Ovary (tissue), 9 donors: Measurements from ENCODE around the gene PEX11A. TPM values are rescaled to one million over a fixed set of nuclear protein-coding genes. Genes with fewer than 3 reads are reported as not detected.

Experiments used
- DNase-seq, 5 donors: peaks; one replicate each; pipeline ENCODE4 v3.0.0-alpha.2; 2019 to 2020
- H3K27ac ChIP-seq, 2 donors: fragments of 200-600 bp; one replicate each; pipeline versions ENCODE4 v1.5.1 to v1.8.0; 2019 to 2022
- H3K27me3 ChIP-seq: fragments of 200-600 bp; one replicate; pipeline ENCODE4 v1.8.0; 2022
- H3K36me3 ChIP-seq: fragments of 200-600 bp; sonication (generic); one replicate; pipeline ENCODE4 v1.5.1; 2019
- H3K4me1 ChIP-seq: one replicate; pipeline ENCODE4 v1.8.1; 2013; ENCODE audit warnings: mild to moderate bottlenecking, moderate library complexity; ENCODE audit not compliant: insufficient read depth
- H3K4me3 ChIP-seq: fragments of 200-600 bp; sonication (generic); one replicate; pipeline ENCODE4 v1.5.1; 2017
- H3K9me3 ChIP-seq, 2 donors: fragments of 200-600 bp in 1 of 2; sonication (generic) in 1 of 2; one replicate each; pipeline versions ENCODE4 v1.5.1 to v1.8.1; 2013 to 2019; ENCODE audit warnings: mild to moderate bottlenecking in 1 of 2, moderate library complexity in 1 of 2
- EP300 ChIP-seq: sonication (generic); formaldehyde crosslinking; IDR thresholded peaks from one replicate; pipeline ENCODE4 v1.6.1; 2017; ENCODE audit warnings: antibody characterized with exemption
- POLR2A ChIP-seq: fragments of 450-650 bp; IDR thresholded peaks from one replicate; pipeline ENCODE4 v1.6.1; 2017; ENCODE audit warnings: antibody characterized with exemption, mild to moderate bottlenecking, moderate library complexity
- WGBS, 3 donors: extraction: QIAGEN DNeasy Blood & Tissue Kit in 1 of 3; methylation state at CpG; one replicate each; pipeline versions ENCODE4 v1.1.5 to v1.1.7; 2013 to 2017; 5-methylcytosine and 5-hydroxymethylcytosine counted together
- intact Hi-C, 4 donors: fragments of 100-400 bp; cut with DNase I; formaldehyde crosslinking; loops; one replicate each; pipeline versions ENCODE4 v1.11.0 to v1.15.1; 2022 to 2023
- polyA plus RNA-seq, 2 donors: library from polyadenylated mRNA; stranded (reverse); fragments of 200-250 nt in 1 of 2; fragments of 350-450 nt in 1 of 2; fragmentation: Illumina TruSeq in 1 of 2; extraction: RNeasy Lipid Tissue Mini Kit (QIAGEN cat#74804) in 1 of 2; gene quantifications; one replicate each; pipeline ENCODE4 v1.2.3, GENCODE V29; 2013 to 2014
- total RNA-seq, 7 donors: library from RNA; depleted of rRNA in 2 of 7; stranded (reverse); fragments of >200 nt in 2 of 7; fragmentation: NEBNext Ultra II Directional in 3 of 7; extraction: Animal tissue kit (Norgen Biotek cat#: 25700) in 3 of 7; gene quantifications; one replicate each; pipeline versions ENCODE4 v1.1.0 to v1.2.4, GENCODE V29; 2016 to 2023
- TF ChIP-seq, protein P1 (sequence below), 3 donors: fragments of 450-650 bp in 2 of 3; fragments of 200-600 bp in 1 of 3; IDR thresholded peaks; one replicate each; pipeline versions ENCODE4 v1.5.1 to v1.8.0; 2016 to 2022; ENCODE audit warnings: antibody characterized with exemption in 3 of 3, mild to moderate bottlenecking in 1 of 3
- donor health status: DM: no; HTN: no; CAD: no; lungs with moderate emphysema.
- donor health status: DM: no; HTN: no; CAD: no.
- donor health status: Bipolar disorder and iron deficiency.
- donor health status: DM: yes; HTN: yes; CAD: no.
- donor health status: DM: no; HTN: no; CAD: no.
- donor health status: DM: yes; HTN: yes; CAD: no.

PEX11A gene
- total and polyA plus RNA-seq, 9 donors = 10.9 to 17.6 (median 12.6) TPM

GRCh38 chr15:89731275-89731674 lies 40.7 kb upstream of the PEX11A start:
- H3K4me3 ChIP-seq = no peak overlapping the region
- peaks cover 9% of the 10 kb centered on the region for H3K4me1 ChIP-seq
- no peak for TF ChIP-seq EP300
- TF ChIP-seq, protein P1, sequence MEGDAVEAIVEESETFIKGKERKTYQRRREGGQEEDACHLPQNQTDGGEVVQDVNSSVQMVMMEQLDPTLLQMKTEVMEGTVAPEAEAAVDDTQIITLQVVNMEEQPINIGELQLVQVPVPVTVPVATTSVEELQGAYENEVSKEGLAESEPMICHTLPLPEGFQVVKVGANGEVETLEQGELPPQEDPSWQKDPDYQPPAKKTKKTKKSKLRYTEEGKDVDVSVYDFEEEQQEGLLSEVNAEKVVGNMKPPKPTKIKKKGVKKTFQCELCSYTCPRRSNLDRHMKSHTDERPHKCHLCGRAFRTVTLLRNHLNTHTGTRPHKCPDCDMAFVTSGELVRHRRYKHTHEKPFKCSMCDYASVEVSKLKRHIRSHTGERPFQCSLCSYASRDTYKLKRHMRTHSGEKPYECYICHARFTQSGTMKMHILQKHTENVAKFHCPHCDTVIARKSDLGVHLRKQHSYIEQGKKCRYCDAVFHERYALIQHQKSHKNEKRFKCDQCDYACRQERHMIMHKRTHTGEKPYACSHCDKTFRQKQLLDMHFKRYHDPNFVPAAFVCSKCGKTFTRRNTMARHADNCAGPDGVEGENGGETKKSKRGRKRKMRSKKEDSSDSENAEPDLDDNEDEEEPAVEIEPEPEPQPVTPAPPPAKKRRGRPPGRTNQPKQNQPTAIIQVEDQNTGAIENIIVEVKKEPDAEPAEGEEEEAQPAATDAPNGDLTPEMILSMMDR (IDR thresholded peaks at IDR 0.05) = no peak
- TF ChIP-seq POLR2A = no peak
- H3K36me3 ChIP-seq = no peaks in the 10 kb centered on the region
- H3K27ac ChIP-seq = no peak overlapping the region
- H3K27me3 ChIP-seq = no peaks in the 10 kb centered on the region
- 92 to 95% (median 93%) methylated on average over 4 to 5 of the region's 5 CpGs for WGBS, 3 donors
- no peaks in the 10 kb centered on the region for H3K9me3 ChIP-seq
- no peak for DNase-seq
- intact Hi-C loops = no loop called here

DNA sequence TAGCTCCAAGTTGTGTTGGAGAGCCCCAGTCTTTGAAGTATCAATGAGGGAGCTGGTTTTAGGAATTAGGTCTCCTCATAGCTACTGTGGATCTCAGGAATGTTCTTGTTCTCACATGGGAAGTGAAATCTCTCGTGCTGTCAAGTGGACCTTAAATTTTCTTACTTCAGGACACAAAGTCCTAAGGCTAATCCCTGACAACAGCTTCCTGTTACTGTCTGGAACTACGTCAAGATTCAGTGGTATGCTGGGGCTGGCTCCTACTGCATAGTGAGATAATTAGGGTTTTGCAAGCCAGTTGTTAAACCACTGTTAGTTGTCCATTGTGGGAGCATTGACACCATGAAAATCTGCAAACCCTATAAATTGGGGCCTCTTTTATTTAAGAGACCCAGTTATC lies 37.7 kb upstream of the PEX11A start:
- TF ChIP-seq EP300 (peak; percentile 91), POLR2A (no peak)
- peak in 1 of 5 donors; percentile 45 for DNase-seq
- WGBS, 3 donors = 4 to 9% (median 4%) methylated on average over 2 of the region's 2 CpGs
- Histone ChIP-seq H3K27me3 (no peaks in the 10 kb centered on the region), H3K36me3 (no peaks in the 10 kb centered on the region), H3K4me1 (peaks cover 9% of the 10 kb centered on the region), H3K4me3 (no peak overlapping the region), H3K27ac (no peak overlapping the region), H3K9me3 (no peaks in the 10 kb centered on the region)
- intact Hi-C loops = no loop called here

DNA sequence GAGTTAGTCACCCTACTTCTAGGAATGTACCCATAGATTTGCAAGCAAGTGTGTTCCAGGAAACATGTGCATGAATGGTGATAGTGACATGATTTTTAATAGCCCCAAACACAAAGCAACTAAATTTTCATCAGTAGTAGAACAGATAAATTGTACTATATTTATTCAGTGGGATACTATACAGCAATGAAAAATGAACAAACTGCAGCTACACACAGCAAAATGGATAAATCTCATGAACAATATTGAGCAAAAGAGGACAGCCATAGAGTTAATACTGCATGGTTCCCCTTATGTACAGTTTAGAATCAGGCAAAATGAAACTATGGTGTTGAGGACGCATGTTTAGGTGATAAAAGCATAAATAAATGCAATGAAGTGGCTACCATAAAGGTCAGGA lies 34.5 kb upstream of the PEX11A start:
- 82 to 95% (median 89%) methylated on average over 1 of the region's 1 CpG for WGBS, 3 donors
- peaks cover 2% of the 10 kb centered on the region for H3K4me1 ChIP-seq
- no peaks in the 10 kb centered on the region for H3K9me3 ChIP-seq
- TF ChIP-seq, protein P1 (IDR thresholded peaks at IDR 0.05) = no peak
- no peak for TF ChIP-seq POLR2A
- no peak for TF ChIP-seq EP300
- H3K27ac ChIP-seq = no peak overlapping the region
- H3K36me3 ChIP-seq = no peaks in the 10 kb centered on the region
- DNase-seq = no peak
- intact Hi-C loops = no loop called here
- no peak overlapping the region for H3K4me3 ChIP-seq
- H3K27me3 ChIP-seq = no peaks in the 10 kb centered on the region

- no peaks in the 10 kb centered on the region for H3K36me3 ChIP-seq
- H3K27me3 ChIP-seq = no peaks in the 10 kb centered on the region
- no peak for DNase-seq
- H3K9me3 ChIP-seq = no peaks in the 10 kb centered on the region
- H3K4me3 ChIP-seq = no peak overlapping the region
- WGBS, 3 donors = 95 to 100% (median 99%) methylated on average over 1 of the region's 1 CpG
- H3K4me1 ChIP-seq = peaks cover 2% of the 10 kb centered on the region
- no peak overlapping the region for H3K27ac ChIP-seq
- TF ChIP-seq, protein P1 (IDR thresholded peaks at IDR 0.05) = no peak
- TF ChIP-seq POLR2A (no peak), EP300 (no peak)
- intact Hi-C loops = no loop called here
Observed at GRCh38 chr15:89724621-89725020, 34.1 kb upstream of the PEX11A start.

GRCh38 chr15:89723031-89723430 lies 32.5 kb upstream of the PEX11A start:
- Histone ChIP-seq H3K9me3 (no peaks in the 10 kb centered on the region), H3K27ac (no peak overlapping the region), H3K27me3 (no peaks in the 10 kb centered on the region), H3K4me3 (no peak overlapping the region), H3K36me3 (no peaks in the 10 kb centered on the region), H3K4me1 (no peaks in the 10 kb centered on the region)
- 73 to 91% (median 87%) methylated on average over 3 of the region's 3 CpGs for WGBS, 3 donors
- intact Hi-C loops = no loop called here
- TF ChIP-seq EP300 = no peak
- TF ChIP-seq POLR2A = no peak
- TF ChIP-seq, protein P1 (IDR thresholded peaks at IDR 0.05) = no peak
- no peak for DNase-seq
